Keratinocyte (primary cell): ENCODE data around the gene ATXN2L. TPM values are rescaled to one million over a fixed set of nuclear protein-coding genes. Genes with fewer than 3 reads are reported as not detected.
"Not testable (repeated sequence)": the region's sequence is repeated elsewhere in the genome, so short reads cannot be mapped to it uniquely, and the experiment has no call there.

Source experiments
- DNase-seq: peaks from one replicate; pipeline ENCODE4 v3.0.0-alpha.2; 2011; ENCODE audit warnings: low read depth, missing footprints, low spot score
- FAIRE-seq: peaks from 2 replicates; lab custom pipeline; 2011; peaks lifted over from hg19 to GRCh38; lab: Jason Lieb, UNC
- H2AFZ ChIP-seq: 2 replicates; pipeline ENCODE4 v1.6.0; 2012; ENCODE audit warnings: low read length, control low read depth, inconsistent platforms; ENCODE audit not compliant: control insufficient read depth
- H3K27ac ChIP-seq: 2 replicates; pipeline ENCODE4 v1.5.1; 2011; ENCODE audit warnings: low read length; ENCODE audit not compliant: control insufficient read depth, insufficient read depth
- H3K27me3 ChIP-seq: 3 replicates; pipeline ENCODE4 v1.6.0; 2011; ENCODE audit warnings: low read length; ENCODE audit not compliant: control insufficient read depth, insufficient read depth; ENCODE audit errors: extremely low read depth
- H3K36me3 ChIP-seq, 2 experiments: 2 replicates in 1 of 2; 3 replicates in 1 of 2; pipeline ENCODE4 v1.5.1; 2011; ENCODE audit warnings: low read length in 2 of 2, mild to moderate bottlenecking in 1 of 2; ENCODE audit not compliant: control insufficient read depth in 2 of 2, insufficient read depth in 2 of 2; ENCODE audit errors: extremely low read depth in 1 of 2
- H3K4me1 ChIP-seq: 3 replicates; pipeline ENCODE4 v1.5.1; 2011; ENCODE audit warnings: low read length; ENCODE audit not compliant: control insufficient read depth, insufficient read depth; ENCODE audit errors: extremely low read depth
- H3K4me2 ChIP-seq: 3 replicates; pipeline ENCODE4 v1.6.0; 2011; ENCODE audit warnings: low read depth, low read length; ENCODE audit not compliant: control insufficient read depth, insufficient read depth; ENCODE audit errors: extremely low read depth
- H3K4me3 ChIP-seq, 3 experiments: fragments of 200-600 bp in 1 of 3; sonication (generic) in 1 of 3; 2 replicates in 2 of 3; 3 replicates in 1 of 3; pipeline ENCODE4 v1.5.1; 2011 to 2016; ENCODE audit warnings: low read length in 3 of 3, mild to moderate bottlenecking in 3 of 3, control low read depth in 2 of 3, inconsistent platforms in 1 of 3, low read depth in 1 of 3, mixed read lengths in 1 of 3, mixed run types in 1 of 3, moderate library complexity in 1 of 3; ENCODE audit not compliant: control insufficient read depth in 2 of 3, insufficient read depth in 2 of 3; ENCODE audit errors: extremely low read depth in 1 of 3
- H3K79me2 ChIP-seq: 2 replicates; pipeline ENCODE4 v1.6.0; 2012; ENCODE audit warnings: low read length; ENCODE audit not compliant: control insufficient read depth, insufficient read depth
- H3K9ac ChIP-seq: 3 replicates; pipeline ENCODE4 v1.6.0; 2011; ENCODE audit warnings: low read length; ENCODE audit not compliant: control insufficient read depth, insufficient read depth; ENCODE audit errors: extremely low read depth
- H3K9me1 ChIP-seq: 3 replicates; pipeline ENCODE4 v1.6.0; 2011; ENCODE audit warnings: low read length; ENCODE audit not compliant: control insufficient read depth, insufficient read depth; ENCODE audit errors: extremely low read depth
- H3K9me3 ChIP-seq: 2 replicates; pipeline ENCODE4 v1.5.1; 2012; ENCODE audit warnings: low read depth, low read length; ENCODE audit not compliant: control insufficient read depth
- H4K20me1 ChIP-seq: 3 replicates; pipeline ENCODE4 v1.6.0; 2011; ENCODE audit warnings: low read length; ENCODE audit not compliant: control insufficient read depth, insufficient read depth; ENCODE audit errors: extremely low read depth
- CTCF ChIP-seq, 3 experiments: IDR thresholded peaks in 1 of 3; conservative IDR thresholded peaks in 1 of 3; optimal IDR thresholded peaks in 1 of 3; 2 replicates in 2 of 3; 3 replicates in 1 of 3; pipeline versions ENCODE3 to v1.5.1; 2011; ENCODE audit warnings: low read length in 3 of 3, mild to moderate bottlenecking in 3 of 3, moderate library complexity in 2 of 3, control low read depth in 1 of 3, inconsistent platforms in 1 of 3; ENCODE audit not compliant: insufficient read depth in 2 of 3; ENCODE audit errors: extremely low read depth in 1 of 3
- dilution Hi-C: fragments of 300-500 bp; cut with MboI; formaldehyde crosslinking; loops from one replicate; pipeline ENCODE4 v1.7.0; 2020; ENCODE audit warnings: low sequenced_read_pairs; ENCODE audit not compliant: extremely low pct_ligation_motif_present
- polyA plus RNA-seq, 5 experiments: library from polyadenylated mRNA; depleted of rRNA in 3 of 5; stranded (reverse) in 3 of 5; stranded (forward) in 1 of 5; unstranded in 1 of 5; fragments of >200 nt; gene quantifications; 1 replicate in 1 of 5; 2 replicates in 3 of 5; 3 replicates in 1 of 5; pipeline versions ENCODE4 v1.2.1 to v1.2.3, GENCODE V29; 2011 to 2012; ENCODE audit warnings: missing spikeins in 2 of 5, low read depth in 1 of 5, low replicate concordance in 1 of 5

The ATXN2L gene
- polyA plus RNA-seq, 1 donor (not counting 4 experiments of a cell fraction or from before 2014, with no cell fraction given), result 11.8 TPM

DNA sequence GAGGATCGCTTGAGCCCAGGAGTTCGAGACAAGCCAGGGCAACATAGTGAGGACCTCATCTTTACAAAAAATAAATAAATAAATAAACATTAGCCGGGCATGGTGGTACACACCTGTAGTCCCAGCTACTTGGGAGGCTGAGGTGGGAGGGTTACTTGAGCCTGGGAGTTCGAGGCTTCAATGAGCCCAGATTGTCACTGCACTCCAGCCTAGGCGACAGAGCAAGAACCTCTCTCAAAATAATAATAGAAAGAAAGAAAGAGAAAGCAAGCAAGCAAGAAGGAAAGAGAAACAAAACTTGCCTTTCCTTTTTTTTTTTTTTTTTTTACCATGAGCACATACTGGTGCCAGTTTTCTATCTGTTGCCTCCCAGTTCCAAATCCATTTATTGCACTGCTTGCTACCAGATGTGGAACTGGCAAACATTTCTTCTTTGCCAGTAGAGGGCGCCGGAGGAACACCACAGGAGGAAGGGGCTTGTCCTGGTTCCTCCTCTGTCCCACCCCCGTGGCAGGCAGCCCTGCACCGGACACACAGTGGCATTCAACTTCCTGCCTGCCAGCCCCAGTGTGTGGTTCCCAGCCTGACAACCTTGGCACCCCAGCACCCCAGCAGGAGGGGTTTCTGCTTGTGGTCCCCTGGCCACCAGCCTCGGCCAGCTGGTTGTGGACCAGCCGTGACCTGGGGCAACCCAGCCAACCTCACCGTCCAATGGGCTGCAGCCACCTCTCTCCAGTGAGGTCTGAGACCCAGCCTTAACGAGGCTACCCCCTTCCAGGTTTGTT lies 20.4 kb upstream of the ATXN2L start:
- H3K79me2 ChIP-seq, H3K36me3 ChIP-seq, H3K27ac ChIP-seq, H3K9me3 ChIP-seq, H3K9ac ChIP-seq, FAIRE-seq, H3K4me3 ChIP-seq, DNase-seq, dilution Hi-C loops, H4K20me1 ChIP-seq, H2AFZ ChIP-seq, H3K9me1 ChIP-seq, H3K4me2 ChIP-seq, H3K4me1 ChIP-seq, H3K27me3 ChIP-seq: not testable (repeated sequence)
- TF ChIP-seq CTCF (optimal IDR thresholded peaks at IDR 0.05 in 1 of 3, IDR thresholded peaks at IDR 0.05 in 1 of 3, conservative IDR thresholded peaks at IDR 0.05 in 1 of 3; ENCODE audit: extremely low read depth in 1 of 3, insufficient read depth in 2 of 3, low read length in 3 of 3), result peak in 1 of 3 experiments; percentile 22

DNA sequence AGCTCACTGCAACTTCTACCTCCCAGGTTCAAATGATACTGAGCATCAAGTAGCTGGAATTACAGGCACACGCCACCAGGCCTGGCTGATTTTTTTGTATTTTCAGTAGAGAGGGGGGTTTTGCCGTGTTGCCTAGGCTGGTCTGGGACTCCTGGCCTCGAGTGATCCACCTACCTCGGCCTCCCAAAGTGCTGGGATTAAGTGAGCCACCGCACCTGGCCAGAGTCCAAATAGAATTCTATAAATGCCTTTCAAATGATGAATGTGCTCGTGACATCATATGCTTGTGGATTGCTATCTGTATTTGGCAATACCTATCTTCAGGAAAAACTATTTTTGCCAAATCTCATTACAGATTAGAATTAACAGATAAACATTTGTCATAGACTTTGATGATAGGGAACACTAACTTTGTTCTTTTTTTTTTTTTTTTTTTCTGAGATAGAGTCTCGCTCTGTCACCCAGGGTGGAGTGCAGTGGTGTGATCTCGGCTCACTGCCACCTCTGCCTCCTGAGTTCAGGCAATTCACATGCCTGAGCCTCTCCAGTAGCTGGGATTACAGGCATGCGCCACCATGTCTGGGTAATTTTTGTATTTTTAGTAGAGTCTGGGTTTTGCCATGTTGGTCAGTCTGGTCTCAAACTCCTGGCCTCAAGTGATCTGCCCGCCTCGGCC lies 15.2 kb upstream of the ATXN2L start:
- DNase-seq, H3K4me2 ChIP-seq, H3K79me2 ChIP-seq, H3K27ac ChIP-seq, H3K9me1 ChIP-seq, dilution Hi-C loops, H3K4me3 ChIP-seq, H3K9ac ChIP-seq, FAIRE-seq, H2AFZ ChIP-seq, H3K36me3 ChIP-seq, H3K27me3 ChIP-seq, H3K9me3 ChIP-seq, H4K20me1 ChIP-seq, H3K4me1 ChIP-seq: not testable (repeated sequence)
